Measurements from ENCODE around the gene CABP4. TPM values are rescaled to one million over a fixed set of nuclear protein-coding genes. Genes with fewer than 3 reads are reported as not detected.

Gene CABP4
- total RNA-seq, 1 experiment from 2014 or later, result not detected

GRCh38 chr11:67441098-67441563, 14.0 kb upstream of the CABP4 start:
- ATAC-seq (no peak), DNase-seq (ENCODE audit: low read depth, low spot score) (no peak)
- Histone ChIP-seq H3K27ac (ENCODE audit: low read depth, low read length) (peak overlapping the region; percentile 32; the same call in 1 of the 2 replicates), H3K9me3 (ENCODE audit: control insufficient read depth in 1 of 2, insufficient read depth in 1 of 2, low read depth in 1 of 2, low read length in 2 of 2) (no peaks in the 10 kb centered on the region), H3K79me2 (ENCODE audit: insufficient read depth, low read length) (peaks cover 7% of the 10 kb centered on the region; the same call in 1 of the 2 replicates), H3K27me3 (ENCODE audit: insufficient read depth, low read length) (no peaks in the 10 kb centered on the region), H3K4me2 (ENCODE audit: low read length) (no peak overlapping the region), H3K36me3 (ENCODE audit: control insufficient read depth in 1 of 2, insufficient read depth in 2 of 2, low read length in 2 of 2) (peaks cover 0 to 2% of the 10 kb centered on the region in 2 experiments; a peak in 1 of 4 replicates), H3K4me1 (ENCODE audit: control insufficient read depth in 1 of 2, insufficient read depth in 2 of 2, low read length in 2 of 2) (peaks cover 6 to 34% of the 10 kb centered on the region in 2 experiments; a peak in 3 of 4 replicates), H4K20me1 (ENCODE audit: insufficient read depth) (no peaks in the 10 kb centered on the region), H3K4me3 (replicated peaks in 1 of 2; ENCODE audit: low read depth in 1 of 2, low read length in 2 of 2) (no peak overlapping the region), H3K9ac (ENCODE audit: low read length) (no peak overlapping the region), H3K9me2 (ENCODE audit: insufficient read depth) (no peaks in the 10 kb centered on the region), H2AFZ (ENCODE audit: low read depth, low read length, poor library complexity, severe bottlenecking) (no peak overlapping the region)
- ChIA-PET POLR2A (no interaction called here), CTCF (no interaction called here), RAD21 (ENCODE audit: low non-redundant PET in 1 of 2, low total read pairs in 2 of 2, uncharacterized antibody in 2 of 2, unreplicated experiment in 2 of 2) (interaction anchor here in 1 of 2 experiments (0.7 kb wide), 1 partner anchor 155 kb away, joined by 3 read pairs; no protein-coding TSS in a partner anchor)
- BruUV-seq (replicated peaks), result no TSS peak
- intact Hi-C loops (cut with micrococcal nuclease), result no loop called here
- TF ChIP-seq POLR2A (IDR thresholded peaks at IDR 0.05; ENCODE audit: borderline replicate concordance, extremely low read depth, insufficient read depth, insufficient read length) (no peak), EGR1 (IDR thresholded peaks at IDR 0.05; ENCODE audit: low read depth) (no peak), CEBPB (IDR thresholded peaks at IDR 0.05; ENCODE audit: low read depth) (no peak), RAD21 (IDR thresholded peaks at IDR 0.05; ENCODE audit: low read depth) (no peak), ZNF274 (IDR thresholded peaks at IDR 0.05; ENCODE audit: low read depth, low read length) (no peak), ZFX (IDR thresholded peaks at IDR 0.05) (no peak), JUND (IDR thresholded peaks at IDR 0.05) (no peak)
- TF ChIP-seq, protein P1, sequence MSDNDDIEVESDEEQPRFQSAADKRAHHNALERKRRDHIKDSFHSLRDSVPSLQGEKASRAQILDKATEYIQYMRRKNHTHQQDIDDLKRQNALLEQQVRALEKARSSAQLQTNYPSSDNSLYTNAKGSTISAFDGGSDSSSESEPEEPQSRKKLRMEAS (IDR thresholded peaks at IDR 0.05), result no peak

DNA sequence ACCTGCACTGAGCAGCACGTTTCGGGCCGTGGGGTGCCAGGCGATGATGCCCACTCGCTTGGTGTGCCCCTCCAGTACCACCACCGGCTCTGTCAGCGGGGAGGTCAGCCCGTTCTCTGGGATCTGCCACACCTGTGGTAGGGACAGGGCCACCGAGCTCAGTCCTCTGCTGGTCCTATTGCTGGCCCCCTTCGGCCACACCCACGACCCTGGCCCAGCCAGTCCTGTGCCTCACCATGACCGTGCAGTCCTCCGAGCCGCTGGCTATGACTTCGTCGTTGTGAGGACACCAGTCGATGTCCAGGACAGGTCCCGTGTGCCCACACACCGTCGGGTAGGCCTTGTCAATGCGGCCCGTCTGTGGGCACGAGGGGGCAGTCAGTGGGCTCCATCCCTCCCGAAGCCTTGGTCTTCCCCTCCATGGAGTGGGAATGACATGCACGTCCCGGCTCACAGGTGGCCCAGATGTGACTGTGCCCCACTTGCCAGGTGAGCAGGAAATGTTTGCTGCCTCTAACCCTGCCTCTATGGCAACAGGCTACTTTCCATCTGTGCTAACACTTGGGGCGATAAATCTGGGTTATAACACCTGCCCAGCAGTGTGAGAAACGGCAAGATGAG, 13.3 kb upstream of the CABP4 start:
- POLR2A ChIA-PET, result no interaction called here
- Histone ChIP-seq H3K27ac (ENCODE audit: low read depth, low read length) (no peak overlapping the region), H3K9me2 (ENCODE audit: insufficient read depth) (no peaks in the 10 kb centered on the region), H3K36me3 (ENCODE audit: control insufficient read depth in 1 of 2, insufficient read depth in 2 of 2, low read length in 2 of 2) (peaks cover 0 to 2% of the 10 kb centered on the region in 2 experiments; a peak in 1 of 4 replicates), H3K4me3 (replicated peaks in 1 of 2; ENCODE audit: low read depth in 1 of 2, low read length in 2 of 2) (peak overlapping the region; percentile 82 to 90; a peak in 3 of 4 replicates), H3K9me3 (ENCODE audit: control insufficient read depth in 1 of 2, insufficient read depth in 1 of 2, low read depth in 1 of 2, low read length in 2 of 2) (no peaks in the 10 kb centered on the region), H3K4me1 (ENCODE audit: control insufficient read depth in 1 of 2, insufficient read depth in 2 of 2, low read length in 2 of 2) (peaks cover 6 to 28% of the 10 kb centered on the region in 2 experiments; a peak in 3 of 4 replicates), H3K27me3 (ENCODE audit: insufficient read depth, low read length) (no peaks in the 10 kb centered on the region), H3K4me2 (ENCODE audit: low read length) (peak overlapping the region; percentile 94), H2AFZ (ENCODE audit: low read depth, low read length, poor library complexity, severe bottlenecking) (no peak overlapping the region), H3K9ac (ENCODE audit: low read length) (no peak overlapping the region), H3K79me2 (ENCODE audit: insufficient read depth, low read length) (peaks cover 7% of the 10 kb centered on the region; the same call in 1 of the 2 replicates), H4K20me1 (ENCODE audit: insufficient read depth) (no peaks in the 10 kb centered on the region)
- TF ChIP-seq ZNF274 (IDR thresholded peaks at IDR 0.05; ENCODE audit: low read depth, low read length) (no peak), FOSL1 (IDR thresholded peaks at IDR 0.05; ENCODE audit: low read depth) (no peak), ZBTB33 (IDR thresholded peaks at IDR 0.05; ENCODE audit: extremely low read depth, insufficient replicate concordance, low read length) (no peak), SIN3A (IDR thresholded peaks at IDR 0.05; ENCODE audit: low read depth) (no peak), EZH2phosphoT487 (IDR thresholded peaks at IDR 0.05; ENCODE audit: borderline replicate concordance) (no peak), ATF3 (IDR thresholded peaks at IDR 0.05) (no peak), SRF (IDR thresholded peaks at IDR 0.05; ENCODE audit: low read depth) (no peak), CEBPB (IDR thresholded peaks at IDR 0.05; ENCODE audit: low read depth) (no peak)
- TF ChIP-seq, protein P2, sequence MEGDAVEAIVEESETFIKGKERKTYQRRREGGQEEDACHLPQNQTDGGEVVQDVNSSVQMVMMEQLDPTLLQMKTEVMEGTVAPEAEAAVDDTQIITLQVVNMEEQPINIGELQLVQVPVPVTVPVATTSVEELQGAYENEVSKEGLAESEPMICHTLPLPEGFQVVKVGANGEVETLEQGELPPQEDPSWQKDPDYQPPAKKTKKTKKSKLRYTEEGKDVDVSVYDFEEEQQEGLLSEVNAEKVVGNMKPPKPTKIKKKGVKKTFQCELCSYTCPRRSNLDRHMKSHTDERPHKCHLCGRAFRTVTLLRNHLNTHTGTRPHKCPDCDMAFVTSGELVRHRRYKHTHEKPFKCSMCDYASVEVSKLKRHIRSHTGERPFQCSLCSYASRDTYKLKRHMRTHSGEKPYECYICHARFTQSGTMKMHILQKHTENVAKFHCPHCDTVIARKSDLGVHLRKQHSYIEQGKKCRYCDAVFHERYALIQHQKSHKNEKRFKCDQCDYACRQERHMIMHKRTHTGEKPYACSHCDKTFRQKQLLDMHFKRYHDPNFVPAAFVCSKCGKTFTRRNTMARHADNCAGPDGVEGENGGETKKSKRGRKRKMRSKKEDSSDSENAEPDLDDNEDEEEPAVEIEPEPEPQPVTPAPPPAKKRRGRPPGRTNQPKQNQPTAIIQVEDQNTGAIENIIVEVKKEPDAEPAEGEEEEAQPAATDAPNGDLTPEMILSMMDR (IDR thresholded peaks at IDR 0.05 in 2 of 3, conservative IDR thresholded peaks at IDR 0.05 in 1 of 3; ENCODE audit: borderline replicate concordance in 1 of 3, insufficient read depth in 1 of 3, low read depth in 2 of 3, low read length in 2 of 3), result no peak
- DNase-seq (ENCODE audit: low read depth, low spot score) (no peak), ATAC-seq (no peak)
- TSS peak; percentile 59 for BruUV-seq (replicated peaks)
- intact Hi-C loops (cut with micrococcal nuclease), result no loop called here
- RAD21 ChIA-PET (ENCODE audit: low non-redundant PET in 1 of 2, low total read pairs in 2 of 2, uncharacterized antibody in 2 of 2, unreplicated experiment in 2 of 2), result no interaction called here
- CTCF ChIA-PET, result no interaction called here

All from HCT116 (cell line).